ENCODE data around the gene TEK. TPM values are rescaled to one million over a fixed set of nuclear protein-coding genes. Genes with fewer than 3 reads are reported as not detected.
A peak's percentile ranks its signal among the peaks of the same experiment; 100 is the strongest.

The TEK gene
- total RNA-seq, 1 experiment from 2014 or later, result 0.07 TPM

DNA sequence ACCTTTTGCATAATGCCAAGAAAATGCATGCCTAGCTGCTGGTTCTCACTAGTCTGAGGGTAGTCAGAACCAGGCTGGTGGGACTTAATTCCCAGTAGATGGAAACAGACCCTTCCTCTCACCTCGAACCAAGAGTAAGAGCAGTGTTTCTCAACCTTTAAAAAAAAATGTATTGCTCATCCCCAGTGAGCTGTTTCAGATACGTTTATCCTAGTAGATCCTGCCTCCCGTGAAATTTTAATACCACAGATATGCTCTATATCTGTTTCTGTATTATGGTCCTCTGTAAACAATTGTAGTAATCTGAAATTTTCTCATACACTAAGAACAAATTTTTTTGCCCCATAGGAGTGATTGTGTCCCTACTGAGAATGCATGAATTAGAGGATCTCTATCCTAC, 86.2 kb downstream of the TEK start:
- Histone ChIP-seq H3K4me2 (ENCODE audit: low read length) (no peak overlapping the region), H3K4me1 (ENCODE audit: insufficient read depth, low read length) (peaks cover 16% of the 10 kb centered on the region), H3K27me3 (ENCODE audit: low read length) (no peaks in the 10 kb centered on the region), H3K4me3 (ENCODE audit: low read length) (no peak overlapping the region), H3K9me3 (ENCODE audit: low read length) (no peaks in the 10 kb centered on the region), H4K20me1 (ENCODE audit: low read length) (no peaks in the 10 kb centered on the region), H3K9ac (ENCODE audit: low read length) (no peak overlapping the region), H3K36me3 (ENCODE audit: low read depth, low read length) (no peaks in the 10 kb centered on the region), H2AFZ (ENCODE audit: low read length) (no peak overlapping the region), H3F3A (ENCODE audit: low read length, unreplicated experiment) (no peaks in the 10 kb centered on the region), H3K27ac (ENCODE audit: low read length) (no peak overlapping the region), H3K79me2 (ENCODE audit: low read length) (no peaks in the 10 kb centered on the region), H3K9me2 (replicated peaks; ENCODE audit: low read length) (no peaks in the 10 kb centered on the region)
- TF ChIP-seq, protein P1, sequence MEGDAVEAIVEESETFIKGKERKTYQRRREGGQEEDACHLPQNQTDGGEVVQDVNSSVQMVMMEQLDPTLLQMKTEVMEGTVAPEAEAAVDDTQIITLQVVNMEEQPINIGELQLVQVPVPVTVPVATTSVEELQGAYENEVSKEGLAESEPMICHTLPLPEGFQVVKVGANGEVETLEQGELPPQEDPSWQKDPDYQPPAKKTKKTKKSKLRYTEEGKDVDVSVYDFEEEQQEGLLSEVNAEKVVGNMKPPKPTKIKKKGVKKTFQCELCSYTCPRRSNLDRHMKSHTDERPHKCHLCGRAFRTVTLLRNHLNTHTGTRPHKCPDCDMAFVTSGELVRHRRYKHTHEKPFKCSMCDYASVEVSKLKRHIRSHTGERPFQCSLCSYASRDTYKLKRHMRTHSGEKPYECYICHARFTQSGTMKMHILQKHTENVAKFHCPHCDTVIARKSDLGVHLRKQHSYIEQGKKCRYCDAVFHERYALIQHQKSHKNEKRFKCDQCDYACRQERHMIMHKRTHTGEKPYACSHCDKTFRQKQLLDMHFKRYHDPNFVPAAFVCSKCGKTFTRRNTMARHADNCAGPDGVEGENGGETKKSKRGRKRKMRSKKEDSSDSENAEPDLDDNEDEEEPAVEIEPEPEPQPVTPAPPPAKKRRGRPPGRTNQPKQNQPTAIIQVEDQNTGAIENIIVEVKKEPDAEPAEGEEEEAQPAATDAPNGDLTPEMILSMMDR (conservative IDR thresholded peaks at IDR 0.05; ENCODE audit: low read depth, low read length), result no peak
- no peak for TF ChIP-seq EZH2 (IDR thresholded peaks at IDR 0.05; ENCODE audit: low read length, unreplicated experiment)
- TF ChIP-seq EZH2phosphoT487 (IDR thresholded peaks at IDR 0.05; ENCODE audit: borderline replicate concordance, low read length), result no peak
- intact Hi-C loops (cut with micrococcal nuclease), result loop anchor here (5.0 to 10.0 kb wide), 2 partner anchors 70 to 163 kb away; no protein-coding TSS in a partner anchor
- no TSS peak for BruUV-seq (replicated peaks)
- no peak for DNase-seq
- ChIA-PET CTCF (no interaction called here), POLR2A (ENCODE audit: unreplicated experiment) (no interaction called here)
- no peak for ATAC-seq

DNA sequence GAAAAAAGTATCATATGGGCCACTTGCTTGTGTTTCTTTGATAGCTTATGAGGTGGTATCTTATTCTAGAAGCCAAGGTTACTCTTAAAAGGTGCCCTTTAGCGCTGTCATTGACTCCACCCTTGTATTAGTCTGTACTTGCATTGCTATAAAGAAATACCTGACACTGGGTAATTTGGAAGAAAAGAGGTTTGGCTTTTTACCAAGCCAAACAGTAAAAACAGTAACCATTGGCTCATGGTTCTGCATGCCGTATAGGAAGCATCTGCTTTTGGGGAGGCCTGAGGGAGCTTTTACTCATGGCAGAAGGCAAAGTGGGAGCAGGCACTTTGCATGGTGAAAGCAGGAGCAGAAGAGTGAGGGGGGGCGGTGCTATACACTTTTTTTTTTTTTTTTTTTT, 87.4 kb downstream of the TEK start:
- Histone ChIP-seq H3K4me2 (ENCODE audit: low read length) (no peak overlapping the region), H2AFZ (ENCODE audit: low read length) (no peak overlapping the region), H3K9ac (ENCODE audit: low read length) (no peak overlapping the region), H3F3A (ENCODE audit: low read length, unreplicated experiment) (no peaks in the 10 kb centered on the region), H3K36me3 (ENCODE audit: low read depth, low read length) (no peaks in the 10 kb centered on the region), H3K9me2 (replicated peaks; ENCODE audit: low read length) (no peaks in the 10 kb centered on the region), H3K27me3 (ENCODE audit: low read length) (no peaks in the 10 kb centered on the region), H4K20me1 (ENCODE audit: low read length) (no peaks in the 10 kb centered on the region), H3K4me1 (ENCODE audit: insufficient read depth, low read length) (peaks cover 16% of the 10 kb centered on the region), H3K4me3 (ENCODE audit: low read length) (no peak overlapping the region), H3K79me2 (ENCODE audit: low read length) (no peaks in the 10 kb centered on the region), H3K9me3 (ENCODE audit: low read length) (no peaks in the 10 kb centered on the region), H3K27ac (ENCODE audit: low read length) (no peak overlapping the region)
- intact Hi-C loops (cut with micrococcal nuclease), result loop anchor here (5.0 to 10.0 kb wide), 2 partner anchors 72 to 164 kb away; no protein-coding TSS in a partner anchor
- TF ChIP-seq EZH2phosphoT487 (IDR thresholded peaks at IDR 0.05; ENCODE audit: borderline replicate concordance, low read length) (no peak), EZH2 (IDR thresholded peaks at IDR 0.05; ENCODE audit: low read length, unreplicated experiment) (no peak)
- TF ChIP-seq, protein P1 (conservative IDR thresholded peaks at IDR 0.05; ENCODE audit: low read depth, low read length), result no peak
- no TSS peak for BruUV-seq (replicated peaks)
- ChIA-PET CTCF (no interaction called here), POLR2A (ENCODE audit: unreplicated experiment) (no interaction called here)
- ATAC-seq (no peak), DNase-seq (no peak)

DNA sequence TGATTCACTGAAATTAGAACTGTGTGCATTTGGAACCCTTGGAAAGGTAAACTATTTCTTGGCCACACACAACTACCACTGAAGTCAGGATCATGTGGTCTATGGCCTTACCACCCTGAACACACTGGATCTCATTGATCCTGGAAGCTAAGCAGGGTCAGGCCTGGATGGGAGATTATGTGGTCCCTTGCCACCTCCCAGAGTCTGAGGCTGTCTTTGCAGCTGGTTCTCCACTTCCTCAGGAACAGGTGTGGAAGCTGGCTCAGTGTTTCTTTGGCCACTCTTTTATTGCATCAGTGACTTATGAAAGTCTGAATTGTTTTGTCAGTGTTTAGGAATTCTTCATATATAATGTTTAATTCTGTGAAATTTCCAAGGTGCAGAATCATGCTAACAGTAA, 89.2 kb downstream of the TEK start:
- BruUV-seq (replicated peaks), result no TSS peak
- Histone ChIP-seq H3F3A (ENCODE audit: low read length, unreplicated experiment) (no peaks in the 10 kb centered on the region), H3K36me3 (ENCODE audit: low read depth, low read length) (no peaks in the 10 kb centered on the region), H3K9ac (ENCODE audit: low read length) (no peak overlapping the region), H3K4me1 (ENCODE audit: insufficient read depth, low read length) (peaks cover 16% of the 10 kb centered on the region), H4K20me1 (ENCODE audit: low read length) (no peaks in the 10 kb centered on the region), H3K4me2 (ENCODE audit: low read length) (no peak overlapping the region), H3K4me3 (ENCODE audit: low read length) (no peak overlapping the region), H3K27me3 (ENCODE audit: low read length) (no peaks in the 10 kb centered on the region), H3K27ac (ENCODE audit: low read length) (no peak overlapping the region), H3K9me2 (replicated peaks; ENCODE audit: low read length) (no peaks in the 10 kb centered on the region), H3K79me2 (ENCODE audit: low read length) (no peaks in the 10 kb centered on the region), H3K9me3 (ENCODE audit: low read length) (no peaks in the 10 kb centered on the region), H2AFZ (ENCODE audit: low read length) (no peak overlapping the region)
- no peak for TF ChIP-seq EZH2phosphoT487 (IDR thresholded peaks at IDR 0.05; ENCODE audit: borderline replicate concordance, low read length)
- TF ChIP-seq, protein P1 (conservative IDR thresholded peaks at IDR 0.05; ENCODE audit: low read depth, low read length), result no peak; the same call in 1 of the 2 replicates
- no peak for TF ChIP-seq EZH2 (IDR thresholded peaks at IDR 0.05; ENCODE audit: low read length, unreplicated experiment)
- CTCF ChIA-PET, result no interaction called here
- DNase-seq (peak; percentile 13), ATAC-seq (no peak; the same call in 1 of the 2 replicates)
- POLR2A ChIA-PET (ENCODE audit: unreplicated experiment), result no interaction called here
- intact Hi-C loops (cut with micrococcal nuclease), result loop anchor here (5.0 to 10.0 kb wide), 2 partner anchors 73 to 166 kb away; no protein-coding TSS in a partner anchor

Data from PC-3 (cell line).